GM21367 (cell line): ENCODE results near the gene CTPS2.
A peak's percentile ranks its signal among the peaks of the same experiment; 100 is the strongest.

Experiments used
- ATAC-seq: cut with Tn5 transposase; IDR thresholded peaks from one replicate; pipeline ENCODE4 v1.9.1; 2021; ENCODE audit not compliant: unreplicated experiment

The CTPS2 gene

GRCh38 chrX:16714504-16714903 lies 2.0 kb upstream of the CTPS2 start:
- ATAC-seq = no peak

DNA sequence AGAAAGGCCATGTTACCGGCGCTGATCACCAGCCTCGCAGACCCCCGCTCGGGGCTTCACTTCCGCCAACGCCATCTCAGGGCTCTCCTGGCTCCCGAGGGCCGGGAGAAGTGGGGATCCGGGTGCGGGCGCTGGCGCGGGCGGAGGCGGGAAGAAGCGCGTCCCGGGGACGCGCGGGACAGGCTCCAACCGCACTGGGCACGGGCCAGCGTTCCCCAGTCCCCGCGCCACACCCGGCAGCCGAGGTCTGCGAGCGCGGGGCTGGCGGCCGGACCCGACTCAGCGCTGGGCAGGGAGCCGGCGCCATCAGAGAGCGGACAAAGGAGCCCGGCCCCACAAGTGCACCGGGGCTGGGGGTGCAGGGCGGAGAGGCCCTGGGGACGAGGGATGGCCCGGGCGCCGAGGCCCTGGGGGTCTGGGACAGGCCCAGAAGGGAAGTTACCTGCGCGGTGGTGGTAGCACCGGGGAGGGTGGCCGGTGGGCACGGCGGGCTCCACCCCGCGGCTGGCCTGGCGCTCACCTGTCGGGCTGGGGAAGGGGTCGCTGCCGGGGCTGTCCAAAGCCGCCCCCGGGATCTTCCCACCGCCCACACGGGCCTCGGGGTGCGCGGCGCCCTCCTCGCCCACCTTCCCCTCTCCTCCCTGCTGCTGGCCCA lies 449 bp downstream of the CTPS2 start:
- ATAC-seq = peak; percentile 28

- no peak for ATAC-seq
Measured at GRCh38 chrX:16711219-16711811, 1.2 kb downstream of the CTPS2 start.

DNA sequence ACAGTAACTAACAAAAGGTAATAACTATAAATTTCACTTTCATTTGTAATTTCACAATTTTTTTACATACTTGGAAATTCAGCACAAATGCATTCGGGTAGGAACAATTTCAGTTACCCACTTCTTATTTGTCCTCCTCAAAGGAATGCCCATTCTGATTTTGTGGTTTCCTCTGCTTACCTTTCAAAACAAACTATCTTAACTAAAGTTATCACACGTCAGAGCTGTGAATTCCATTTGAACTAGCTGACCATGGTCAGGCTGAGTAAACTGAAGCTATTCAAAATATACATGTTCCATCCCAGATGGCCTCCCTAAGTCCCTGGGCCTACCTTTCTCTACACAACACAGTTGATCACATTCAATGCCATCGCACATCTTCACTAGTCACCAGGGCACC lies 4.5 kb downstream of the CTPS2 start:
- no peak for ATAC-seq

GRCh38 chrX:16705370-16705769 lies 7.1 kb downstream of the CTPS2 start:
- no peak for ATAC-seq

GRCh38 chrX:16702700-16703599 lies 9.5 kb downstream of the CTPS2 start:
- no peak for ATAC-seq

GRCh38 chrX:16700734-16701133 lies 11.7 kb downstream of the CTPS2 start:
- no peak for ATAC-seq

GRCh38 chrX:16699389-16699788 lies 13.1 kb downstream of the CTPS2 start:
- no peak for ATAC-seq

- ATAC-seq = no peak
Measured at GRCh38 chrX:16696956-16697355, 15.5 kb downstream of the CTPS2 start.

GRCh38 chrX:16695079-16695676 lies 17.3 kb downstream of the CTPS2 start:
- no peak for ATAC-seq

- no peak for ATAC-seq
Measured at GRCh38 chrX:16687514-16687913, 25.0 kb downstream of the CTPS2 start.

GRCh38 chrX:16683007-16683664 lies 29.3 kb downstream of the CTPS2 start:
- ATAC-seq = no peak

- no peak for ATAC-seq
Measured at GRCh38 chrX:16678689-16679088, 33.8 kb downstream of the CTPS2 start.

DNA sequence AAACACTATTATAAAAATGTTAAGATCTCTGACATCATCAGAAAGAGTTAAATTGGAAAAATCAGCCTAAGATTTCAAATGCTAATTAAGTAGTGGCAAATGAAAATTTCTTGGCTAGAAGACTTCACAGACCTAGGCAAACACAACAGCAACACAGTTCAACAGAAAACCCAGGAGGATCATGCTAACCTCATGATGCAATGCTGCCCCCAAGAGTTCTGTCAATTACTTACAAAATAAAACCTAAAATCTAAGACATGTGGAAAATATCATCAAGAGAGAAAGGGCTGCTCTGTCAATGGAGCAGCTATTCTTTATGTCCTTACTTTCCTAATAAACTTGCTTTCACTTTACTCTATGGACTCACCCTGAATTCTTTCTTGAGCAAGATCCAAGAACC lies 41.5 kb downstream of the CTPS2 start:
- no peak for ATAC-seq

DNA sequence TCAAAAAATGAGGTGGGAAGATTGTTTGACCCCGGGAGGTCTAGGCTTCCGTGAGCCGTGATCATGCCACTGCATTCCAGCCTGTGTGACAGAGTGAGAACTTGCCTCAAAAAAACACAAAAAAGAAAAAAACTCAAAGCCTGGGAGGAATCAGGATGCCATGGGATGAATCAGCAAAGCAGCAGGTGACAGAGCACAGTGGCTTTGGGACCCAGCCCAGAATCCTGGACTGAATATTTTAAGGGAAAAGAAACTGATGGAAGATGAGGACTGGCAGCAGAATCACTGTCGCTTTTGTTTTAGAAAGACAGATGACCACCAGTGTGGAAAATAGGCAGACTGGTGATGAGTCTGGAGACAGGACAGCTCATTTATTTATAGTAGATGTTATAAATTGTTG lies 45.9 kb downstream of the CTPS2 start:
- no peak for ATAC-seq

DNA sequence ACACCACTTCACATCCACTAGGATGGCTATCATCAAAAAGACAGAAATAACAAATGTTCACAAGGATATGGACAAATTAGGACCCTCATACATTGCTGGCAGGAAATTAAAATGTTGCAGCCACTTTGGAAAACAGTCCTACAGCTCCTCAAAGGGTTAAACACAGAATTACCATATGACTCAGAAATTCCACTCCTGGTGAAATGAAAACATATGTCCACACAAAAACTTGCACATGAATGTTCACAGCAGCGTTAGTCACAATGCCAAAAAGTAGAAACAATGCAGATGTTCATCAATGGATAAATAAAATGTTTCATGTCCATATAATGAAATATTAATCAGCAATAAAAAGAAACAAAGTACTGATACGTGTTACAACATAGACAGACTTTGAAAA lies 47.4 kb downstream of the CTPS2 start:
- no peak for ATAC-seq

GRCh38 chrX:16664626-16665025 lies 47.8 kb downstream of the CTPS2 start:
- ATAC-seq = no peak

- ATAC-seq = no peak
Measured at GRCh38 chrX:16664074-16664473, 48.4 kb downstream of the CTPS2 start.

DNA sequence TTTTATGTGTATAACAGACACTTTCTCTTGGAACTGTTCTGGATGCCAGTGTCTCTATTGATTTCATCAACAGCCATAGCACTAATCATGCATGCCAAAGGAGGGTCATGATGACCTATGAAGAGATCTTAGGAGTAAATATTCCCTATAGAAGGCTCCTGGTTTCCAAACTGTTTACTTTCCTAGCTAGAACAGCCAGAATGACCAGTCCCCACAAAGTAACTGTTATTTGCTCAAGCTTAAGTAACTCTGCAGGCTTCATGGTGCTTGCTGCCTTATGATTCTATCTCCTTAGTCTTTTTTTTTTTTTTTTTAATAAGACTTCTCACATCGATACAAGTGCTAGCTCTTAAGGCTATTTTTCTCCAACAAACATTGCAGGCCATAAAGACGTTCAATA lies 50.1 kb downstream of the CTPS2 start:
- ATAC-seq = no peak

GRCh38 chrX:16661495-16661894 lies 51.0 kb downstream of the CTPS2 start:
- no peak for ATAC-seq

DNA sequence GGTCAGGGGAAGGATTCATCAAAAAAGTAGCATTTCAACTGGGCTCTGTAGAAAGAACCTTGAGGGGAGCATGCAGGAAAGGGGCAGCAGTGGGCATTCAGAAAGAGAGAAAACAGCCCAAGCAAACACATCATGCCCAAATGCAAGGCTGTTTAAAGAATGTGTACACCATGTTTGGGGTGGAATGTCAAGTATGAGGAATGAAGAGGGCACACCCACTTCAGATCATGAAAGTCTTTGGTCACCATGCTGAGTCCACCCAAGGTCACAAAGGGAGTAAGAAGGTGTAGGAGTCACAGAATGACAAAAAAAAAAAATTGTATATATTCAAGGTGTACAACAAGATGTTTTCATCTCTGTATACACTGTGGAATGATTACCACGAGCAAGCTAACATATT lies 53.1 kb downstream of the CTPS2 start:
- no peak for ATAC-seq
